ENCODE results near the gene NUP214. TPM values are rescaled to one million over a fixed set of nuclear protein-coding genes. Genes with fewer than 3 reads are reported as not detected.
"Not testable (repeated sequence)": the region's sequence is repeated elsewhere in the genome, so short reads cannot be mapped to it uniquely, and the experiment has no call there.

NUP214 gene
- total and polyA plus RNA-seq, 4 donors = 23.5 to 60.7 (median 37.8) TPM

- DNase-seq = no peak
- H3K27me3 ChIP-seq (ENCODE audit: control insufficient read depth in 3 of 3, insufficient read depth in 3 of 3, low read length in 2 of 3) = no peaks in the 10 kb centered on the region
Measured at GRCh38 chr9:131266266-131267229, 141.2 kb downstream of the NUP214 start.

DNA sequence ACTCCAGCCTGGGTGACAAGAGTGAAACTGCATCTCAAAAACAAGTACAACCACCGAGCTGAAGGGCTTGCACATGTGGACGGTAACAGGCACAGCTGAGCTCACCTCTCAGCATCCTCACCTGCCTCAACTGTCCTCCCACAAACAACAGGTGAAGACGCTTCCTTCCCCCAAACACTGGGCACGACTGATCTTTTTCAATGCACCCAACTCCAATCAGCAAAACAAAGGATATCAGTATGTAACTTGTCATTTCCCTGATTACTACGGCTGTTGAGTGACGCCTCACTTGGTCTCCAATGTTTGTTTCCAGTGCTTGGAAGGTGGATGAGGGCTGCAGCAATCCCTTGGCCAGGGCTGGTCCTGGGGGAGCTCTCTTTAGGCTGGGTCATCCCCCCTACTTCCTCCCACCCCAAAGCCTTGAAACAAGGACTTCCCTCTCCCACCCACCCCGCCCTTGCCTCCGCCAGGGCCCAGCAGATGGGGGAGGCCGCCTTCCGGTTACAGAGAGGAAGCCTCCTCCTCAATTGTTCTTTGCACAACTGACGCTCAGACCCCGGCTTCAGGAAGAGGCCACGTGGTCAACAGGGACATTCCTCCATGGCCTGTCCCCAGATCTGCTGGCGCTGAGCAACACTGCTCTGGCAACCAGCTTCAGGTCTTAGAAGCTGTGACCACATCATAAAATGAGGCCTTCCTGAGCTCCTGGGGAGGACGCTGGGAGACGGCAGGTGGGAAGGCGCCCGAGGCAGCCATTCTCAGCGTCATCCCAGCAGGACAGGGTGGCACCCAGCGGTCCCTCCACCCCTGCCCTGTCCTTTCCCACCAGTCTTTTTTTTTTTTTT lies 145.0 kb downstream of the NUP214 start:
- ATAC-seq (ENCODE audit: insufficient read depth, low FRiP score) = peak; percentile 36
- DNase-seq = peak; percentile 45 to 70 (median 49)
- TF ChIP-seq, protein P1, sequence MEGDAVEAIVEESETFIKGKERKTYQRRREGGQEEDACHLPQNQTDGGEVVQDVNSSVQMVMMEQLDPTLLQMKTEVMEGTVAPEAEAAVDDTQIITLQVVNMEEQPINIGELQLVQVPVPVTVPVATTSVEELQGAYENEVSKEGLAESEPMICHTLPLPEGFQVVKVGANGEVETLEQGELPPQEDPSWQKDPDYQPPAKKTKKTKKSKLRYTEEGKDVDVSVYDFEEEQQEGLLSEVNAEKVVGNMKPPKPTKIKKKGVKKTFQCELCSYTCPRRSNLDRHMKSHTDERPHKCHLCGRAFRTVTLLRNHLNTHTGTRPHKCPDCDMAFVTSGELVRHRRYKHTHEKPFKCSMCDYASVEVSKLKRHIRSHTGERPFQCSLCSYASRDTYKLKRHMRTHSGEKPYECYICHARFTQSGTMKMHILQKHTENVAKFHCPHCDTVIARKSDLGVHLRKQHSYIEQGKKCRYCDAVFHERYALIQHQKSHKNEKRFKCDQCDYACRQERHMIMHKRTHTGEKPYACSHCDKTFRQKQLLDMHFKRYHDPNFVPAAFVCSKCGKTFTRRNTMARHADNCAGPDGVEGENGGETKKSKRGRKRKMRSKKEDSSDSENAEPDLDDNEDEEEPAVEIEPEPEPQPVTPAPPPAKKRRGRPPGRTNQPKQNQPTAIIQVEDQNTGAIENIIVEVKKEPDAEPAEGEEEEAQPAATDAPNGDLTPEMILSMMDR (IDR thresholded peaks at IDR 0.05; ENCODE audit: control extremely low read depth, extremely low read depth) = no peak
- Histone ChIP-seq H3K9me3 (ENCODE audit: control insufficient read depth in 4 of 4, insufficient read depth in 3 of 4, low read length in 3 of 4) (no peaks in the 10 kb centered on the region), H3K36me3 (ENCODE audit: control insufficient read depth in 4 of 4, insufficient read depth in 4 of 4, low read length in 4 of 4) (no peaks in the 10 kb centered on the region), H3K4me3 (no peak overlapping the region), H3K9ac (ENCODE audit: insufficient read depth in 1 of 2, low read length in 2 of 2) (no peak overlapping the region), H3K27me3 (ENCODE audit: control insufficient read depth in 3 of 3, insufficient read depth in 3 of 3, low read length in 2 of 3) (peaks cover 0 to 8% (median 2%) of the 10 kb centered on the region in 3 donors), H3K27ac (ENCODE audit: low read depth in 1 of 2, low read length in 1 of 2) (peak overlapping the region; percentile 90 to 95), H3K4me1 (ENCODE audit: control insufficient read depth in 5 of 5, insufficient read depth in 5 of 5, low read length in 5 of 5) (peaks cover 0 to 15% (median 0%) of the 10 kb centered on the region in 5 donors)
- WGBS, 2 donors = 10 to 45% methylated on average over 20 of the region's 20 CpGs

More at GRCh38 chr9:131266266-131267229, 141.2 kb downstream of the NUP214 start:
- no peak overlapping the region for H3K9ac ChIP-seq (ENCODE audit: insufficient read depth in 1 of 2, low read length in 2 of 2)
- H3K27ac ChIP-seq (ENCODE audit: low read depth in 1 of 2, low read length in 1 of 2) = peak overlapping the region; percentile 29 to 57
- 57 to 66% methylated on average over 26 of the region's 26 CpGs for WGBS, 2 donors
- TF ChIP-seq, protein P1 (IDR thresholded peaks at IDR 0.05; ENCODE audit: control extremely low read depth, extremely low read depth) = no peak
- H3K4me3 ChIP-seq = no peak overlapping the region
- H3K4me1 ChIP-seq (ENCODE audit: control insufficient read depth in 5 of 5, insufficient read depth in 5 of 5, low read length in 5 of 5) = peaks cover 0 to 8% (median 0%) of the 10 kb centered on the region in 5 donors
- ATAC-seq (ENCODE audit: insufficient read depth, low FRiP score) = no peak
- H3K36me3 ChIP-seq (ENCODE audit: control insufficient read depth in 4 of 4, insufficient read depth in 4 of 4, low read length in 4 of 4) = no peaks in the 10 kb centered on the region
- H3K9me3 ChIP-seq (ENCODE audit: control insufficient read depth in 4 of 4, insufficient read depth in 3 of 4, low read length in 3 of 4) = no peaks in the 10 kb centered on the region

GRCh38 chr9:131271016-131271273 lies 145.6 kb downstream of the NUP214 start:
- not testable (repeated sequence) for H3K36me3 ChIP-seq (ENCODE audit: control insufficient read depth in 4 of 4, insufficient read depth in 4 of 4, low read length in 4 of 4); DNase-seq; H3K4me3 ChIP-seq; H3K9ac ChIP-seq (ENCODE audit: insufficient read depth in 1 of 2, low read length in 2 of 2); H3K9me3 ChIP-seq (ENCODE audit: control insufficient read depth in 4 of 4, insufficient read depth in 3 of 4, low read length in 3 of 4); ATAC-seq (ENCODE audit: insufficient read depth, low FRiP score)
- WGBS, 2 donors = 71 to 75% methylated on average over 1 of the region's 1 CpG
- Histone ChIP-seq H3K27ac (ENCODE audit: low read depth in 1 of 2, low read length in 1 of 2) (peak overlapping the region; percentile 90 to 95), H3K4me1 (ENCODE audit: control insufficient read depth in 5 of 5, insufficient read depth in 5 of 5, low read length in 5 of 5) (peaks cover 0 to 16% (median 0%) of the 10 kb centered on the region in 5 donors), H3K27me3 (ENCODE audit: control insufficient read depth in 3 of 3, insufficient read depth in 3 of 3, low read length in 2 of 3) (peaks cover 0 to 13% (median 7%) of the 10 kb centered on the region in 3 donors)

GRCh38 chr9:131271506-131271931 lies 146.1 kb downstream of the NUP214 start:
- H3K4me3 ChIP-seq = no peak overlapping the region
- H3K27ac ChIP-seq (ENCODE audit: low read depth in 1 of 2, low read length in 1 of 2) = peak overlapping the region; percentile 90 to 95
- TF ChIP-seq, protein P1 (IDR thresholded peaks at IDR 0.05; ENCODE audit: control extremely low read depth, extremely low read depth) = no peak
- no peak overlapping the region for H3K9ac ChIP-seq (ENCODE audit: insufficient read depth in 1 of 2, low read length in 2 of 2)
- 47 to 62% methylated on average over 6 of the region's 6 CpGs for WGBS, 2 donors
- peaks cover 0 to 18% (median 9%) of the 10 kb centered on the region in 3 donors for H3K27me3 ChIP-seq (ENCODE audit: control insufficient read depth in 3 of 3, insufficient read depth in 3 of 3, low read length in 2 of 3)
- no peaks in the 10 kb centered on the region for H3K9me3 ChIP-seq (ENCODE audit: control insufficient read depth in 4 of 4, insufficient read depth in 3 of 4, low read length in 3 of 4)
- no peak for DNase-seq
- ATAC-seq (ENCODE audit: insufficient read depth, low FRiP score) = no peak
- peaks cover 0 to 14% (median 5%) of the 10 kb centered on the region in 5 donors for H3K4me1 ChIP-seq (ENCODE audit: control insufficient read depth in 5 of 5, insufficient read depth in 5 of 5, low read length in 5 of 5)
- no peaks in the 10 kb centered on the region for H3K36me3 ChIP-seq (ENCODE audit: control insufficient read depth in 4 of 4, insufficient read depth in 4 of 4, low read length in 4 of 4)

All from lung (tissue), 12 donors.